GM19239 (cell line): Measurements from ENCODE around the gene CYP19A1.

ENCODE experiments used
- DNase-seq: peaks from one replicate; pipeline ENCODE4 v3.0.0; 2011; ENCODE audit warnings: low spot score; ENCODE audit not compliant: insufficient read length
- FAIRE-seq: peaks from 2 replicates; lab custom pipeline; 2011; peaks lifted over from hg19 to GRCh38; lab: Jason Lieb, UNC

Gene CYP19A1

DNA sequence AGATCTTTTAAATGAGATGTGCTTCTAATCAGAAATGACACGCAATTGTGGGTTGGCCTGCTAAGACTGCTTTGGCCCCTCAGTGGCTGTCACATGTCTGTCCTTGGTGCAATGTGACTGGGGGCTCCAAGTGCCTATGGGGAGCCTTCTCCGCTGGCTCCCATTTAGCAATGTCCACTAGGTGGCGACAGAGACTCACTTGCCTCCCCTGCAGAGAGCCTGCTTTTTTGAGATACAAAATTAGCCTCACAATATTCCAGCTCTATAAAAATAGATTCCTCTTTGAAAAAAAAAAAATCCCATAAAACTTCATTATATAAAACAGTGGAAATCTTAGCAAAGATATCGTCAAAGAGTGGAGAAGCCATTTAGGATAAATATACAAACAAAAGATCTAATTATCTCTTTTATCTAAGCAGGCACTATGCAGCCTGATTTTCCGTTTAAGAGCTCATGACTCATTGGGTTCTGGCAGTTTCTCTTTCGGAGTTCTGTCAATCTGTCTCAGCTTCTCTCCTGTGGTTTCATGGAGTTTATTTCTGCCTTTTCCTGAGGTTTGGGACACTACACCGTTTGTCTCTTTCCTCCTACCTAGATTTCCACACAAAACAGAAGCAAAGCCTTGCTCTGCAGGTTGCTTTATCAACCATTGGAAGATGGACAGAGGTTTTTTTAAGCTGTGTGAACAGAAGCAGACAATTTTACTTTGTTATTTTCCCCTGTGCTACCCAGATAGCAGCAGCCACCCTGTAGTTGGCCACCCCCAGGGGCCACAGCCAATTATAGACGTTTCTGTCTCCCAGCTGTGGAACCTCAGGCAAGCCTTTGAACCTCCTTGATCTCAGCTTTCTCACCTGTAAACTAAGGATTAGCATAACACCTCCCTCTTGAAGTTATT, 175.3 kb downstream of the CYP19A1 start:
- DNase-seq (peak; percentile 78), FAIRE-seq (peak; percentile 90)

DNA sequence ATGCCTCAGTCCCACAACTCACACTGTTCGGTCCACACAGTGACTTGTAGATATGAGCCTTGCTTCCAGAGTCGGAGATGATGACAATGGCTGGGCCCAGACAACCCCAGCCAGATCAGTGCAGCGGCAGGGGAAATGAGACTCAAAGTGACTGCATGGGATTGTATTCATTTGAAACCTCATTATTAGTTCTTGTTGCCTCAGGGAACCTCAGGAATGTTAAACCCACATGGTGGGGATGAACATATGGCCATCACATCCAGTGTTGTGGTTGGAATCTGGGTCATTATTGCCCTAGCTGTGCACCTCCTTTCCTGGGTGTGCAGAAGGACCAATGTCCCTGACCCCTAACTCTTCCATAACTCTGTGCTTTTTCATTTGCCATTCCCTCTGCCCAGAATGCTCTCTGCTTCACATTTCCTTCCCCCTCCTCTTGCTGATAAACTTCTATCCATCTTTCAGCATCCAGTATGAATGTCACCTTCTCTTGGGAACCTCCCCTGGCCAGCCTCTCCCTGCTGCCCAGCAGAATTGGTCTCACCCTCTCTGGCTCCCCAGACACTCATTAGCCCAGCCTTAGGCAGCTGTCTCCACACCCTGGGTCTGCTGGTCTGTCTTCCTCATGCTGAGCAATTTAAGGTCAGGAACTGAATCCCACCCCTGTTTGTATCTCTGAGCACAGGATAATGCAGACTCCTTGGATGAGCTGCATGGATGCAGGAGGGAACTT, 176.7 kb downstream of the CYP19A1 start:
- DNase-seq (no peak), FAIRE-seq (no peak)

DNA sequence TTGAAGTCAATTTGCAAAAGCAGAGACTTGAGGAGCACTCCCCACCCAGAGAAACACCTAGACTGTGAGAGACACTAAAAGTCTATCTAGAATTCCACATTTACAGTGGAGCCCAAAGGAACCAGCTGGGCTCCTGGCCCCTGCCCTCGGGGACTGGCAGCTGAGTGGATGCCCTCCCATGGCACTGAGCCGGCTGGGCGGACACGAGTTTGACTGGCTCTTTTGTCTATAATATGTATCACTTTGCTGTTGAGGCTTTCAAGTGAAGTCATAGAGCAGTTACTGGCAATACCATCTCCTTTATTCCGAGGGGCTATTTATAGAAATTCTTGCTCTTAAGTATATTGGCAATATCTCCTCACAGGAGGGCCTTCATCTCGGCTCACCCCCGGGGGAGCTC, 177.9 kb downstream of the CYP19A1 start:
- FAIRE-seq (no peak), DNase-seq (no peak)
